WTC11 (cell line): ENCODE results near the gene BTBD2. TPM values are rescaled to one million over a fixed set of nuclear protein-coding genes. Genes with fewer than 3 reads are reported as not detected.

ENCODE experiments used
- ATAC-seq: fragments of 200-7000 bp; cut with Tn5 transposase; 2 replicates; pipeline ENCODE4 v1.10.0; 2021; ENCODE audit warnings: mild to moderate bottlenecking, moderate library complexity
- CTCF ChIA-PET: fragments of 300-600 bp; sonication (Branson Sonifier 250); formaldehyde crosslinking; loops from one replicate; lab custom pipeline; 2021; ENCODE audit warnings: antibody characterized with exemption; lab: Charles Lee
- POLR2A ChIA-PET: fragments of 350-600 bp; sonication (Branson Sonifier 250); formaldehyde crosslinking; loops from one replicate; lab custom pipeline; 2021; ENCODE audit warnings: antibody characterized with exemption; lab: Charles Lee
- DNase-seq: peaks from one replicate; pipeline ENCODE4 v3.0.0; 2021; ENCODE audit warnings: low spot score
- H3K27ac Mint-ChIP-seq: 2 replicates; pipeline ENCODE4 v1.8.0; 2021; ENCODE audit warnings: mixed read lengths
- H3K27me3 Mint-ChIP-seq: 2 replicates; pipeline ENCODE4 v1.8.0; 2021; ENCODE audit warnings: low read depth, mild to moderate bottlenecking, moderate library complexity, mixed read lengths
- H3K36me3 Mint-ChIP-seq: 2 replicates; pipeline ENCODE4 v1.8.0; 2021; ENCODE audit warnings: mixed read lengths
- H3K4me1 Mint-ChIP-seq: 2 replicates; pipeline ENCODE4 v1.8.0; 2022; ENCODE audit warnings: mixed read lengths
- H3K4me3 Mint-ChIP-seq: 2 replicates; pipeline ENCODE4 v1.8.0; 2021; ENCODE audit warnings: mild to moderate bottlenecking, moderate library complexity, mixed read lengths
- H3K9me3 Mint-ChIP-seq: 2 replicates; pipeline ENCODE4 v1.8.0; 2021; ENCODE audit warnings: mixed read lengths
- EMX1 ChIP-seq: fragments of 250-450 bp; sonication (Bioruptor Pico); IDR thresholded peaks from 2 replicates; pipeline ENCODE4 v1.8.0; 2021; ENCODE audit warnings: mild to moderate bottlenecking
- FOXK1 ChIP-seq: sonication (generic); formaldehyde crosslinking; IDR thresholded peaks from 2 replicates; pipeline ENCODE4 v1.8.0; 2022; ENCODE audit warnings: mild to moderate bottlenecking, moderate library complexity, missing genetic modification reagents
- JUN ChIP-seq: sonication (generic); formaldehyde crosslinking; IDR thresholded peaks from 2 replicates; pipeline ENCODE4 v1.8.0; 2023; ENCODE audit warnings: mild to moderate bottlenecking, missing genetic modification reagents
- NFATC4 ChIP-seq: fragments of 250-450 bp; sonication (Bioruptor Pico); IDR thresholded peaks from 2 replicates; pipeline ENCODE4 v1.9.0; 2021; ENCODE audit warnings: mild to moderate bottlenecking
- NR2C2 ChIP-seq: sonication (generic); formaldehyde crosslinking; IDR thresholded peaks from 2 replicates; pipeline ENCODE4 v1.8.0; 2022; ENCODE audit warnings: mild to moderate bottlenecking, missing genetic modification reagents
- SMAD3 ChIP-seq: sonication (generic); formaldehyde crosslinking; IDR thresholded peaks from 2 replicates; pipeline ENCODE4 v1.8.0; 2022; ENCODE audit warnings: missing genetic modification reagents, mild to moderate bottlenecking, borderline replicate concordance
- SMAD4 ChIP-seq: sonication (generic); formaldehyde crosslinking; IDR thresholded peaks from 2 replicates; pipeline ENCODE4 v1.8.0; 2022; ENCODE audit warnings: mild to moderate bottlenecking, missing genetic modification reagents
- TCF7 ChIP-seq: sonication (generic); formaldehyde crosslinking; IDR thresholded peaks from 2 replicates; pipeline ENCODE4 v1.8.0; 2022; ENCODE audit warnings: mild to moderate bottlenecking, low read depth, missing genetic modification reagents, moderate library complexity
- ZNF423 ChIP-seq: fragments of 250-450 bp; sonication (Bioruptor Pico); IDR thresholded peaks from 2 replicates; pipeline ENCODE4 v2.1.2; 2022; ENCODE audit warnings: mild to moderate bottlenecking, moderate library complexity
- total RNA-seq: library from RNA; stranded (reverse); gene quantifications from 3 replicates; pipeline ENCODE4 v1.2.3, GENCODE V29; 2021
- TF ChIP-seq, protein P1 (sequence below): fragments of 250-450 bp; sonication (Bioruptor Pico); IDR thresholded peaks from 2 replicates; pipeline ENCODE4 v2.1.2; 2022; ENCODE audit warnings: mild to moderate bottlenecking, moderate library complexity
- TF ChIP-seq, protein P2 (sequence below): fragments of 200-600 bp; IDR thresholded peaks from 2 replicates; pipeline ENCODE4 v1.8.0; 2022; ENCODE audit warnings: antibody characterized with exemption
- TF ChIP-seq, protein P3 (sequence below): sonication (generic); formaldehyde crosslinking; conservative IDR thresholded peaks from 2 replicates; pipeline ENCODE4 v1.8.1; 2023; ENCODE audit warnings: mild to moderate bottlenecking, low read depth, missing genetic modification reagents, moderate library complexity
- TF ChIP-seq, protein P4 (sequence below): sonication (generic); formaldehyde crosslinking; IDR thresholded peaks from 2 replicates; pipeline ENCODE4 v1.8.0; 2022; ENCODE audit warnings: mild to moderate bottlenecking, missing genetic modification reagents
- TF ChIP-seq, protein P5 (sequence below): fragments of 250-450 bp; sonication (Bioruptor Pico); IDR thresholded peaks from 2 replicates; pipeline ENCODE4 v1.9.0; 2021; ENCODE audit warnings: moderate library complexity, mild to moderate bottlenecking, inconsistent platforms, borderline replicate concordance
- TF ChIP-seq, protein P6 (sequence below): fragments of 250-450 bp; sonication (Bioruptor Pico); IDR thresholded peaks from 2 replicates; pipeline ENCODE4 v1.9.0; 2021; ENCODE audit warnings: mild to moderate bottlenecking, borderline replicate concordance
- TF ChIP-seq, protein P7 (sequence below): sonication (generic); formaldehyde crosslinking; IDR thresholded peaks from 2 replicates; pipeline ENCODE4 v1.8.1; 2022; ENCODE audit warnings: mild to moderate bottlenecking, missing genetic modification reagents, moderate library complexity, borderline replicate concordance
- TF ChIP-seq, protein P8 (sequence below): sonication (generic); formaldehyde crosslinking; IDR thresholded peaks from 2 replicates; pipeline ENCODE4 v1.8.0; 2022; ENCODE audit warnings: mild to moderate bottlenecking, missing genetic modification reagents

BTBD2 gene
- total RNA-seq, 1 experiment from 2014 or later, result 106 TPM

DNA sequence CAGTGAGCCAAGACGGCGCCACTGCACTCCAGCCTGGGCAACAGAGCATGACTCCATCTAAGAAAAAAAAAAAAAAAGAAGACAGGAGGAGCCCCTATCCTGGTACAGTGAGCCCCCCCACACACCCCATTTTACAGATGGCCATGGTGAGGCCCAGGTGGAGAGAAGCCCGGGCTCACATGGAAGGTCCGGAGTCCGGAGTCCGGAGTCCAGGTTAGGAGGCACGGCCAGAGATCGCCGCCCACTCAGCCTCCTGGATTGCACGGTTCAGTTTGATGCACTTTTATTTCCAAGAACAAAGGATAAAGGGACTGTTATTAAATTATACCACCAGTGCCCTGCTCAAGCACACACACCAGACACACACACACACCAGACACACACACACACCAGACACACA, 11.3 kb upstream of the BTBD2 start:
- Mint-ChIP-seq H3K4me3 (no peak overlapping the region), H3K4me1 (peaks cover 4% of the 10 kb centered on the region), H3K27ac (no peak overlapping the region), H3K36me3 (peaks cover 10% of the 10 kb centered on the region), H3K27me3 (peaks cover 13% of the 10 kb centered on the region), H3K9me3 (peaks cover 9% of the 10 kb centered on the region; the same call in 1 of the 2 replicates)
- TF ChIP-seq FOXK1 (no peak), SMAD4 (CRISPR knock-in tag) (no peak), ZNF423 (CRISPR knock-in tag) (no peak), TCF7 (CRISPR knock-in tag) (no peak)
- TF ChIP-seq, protein P1, sequence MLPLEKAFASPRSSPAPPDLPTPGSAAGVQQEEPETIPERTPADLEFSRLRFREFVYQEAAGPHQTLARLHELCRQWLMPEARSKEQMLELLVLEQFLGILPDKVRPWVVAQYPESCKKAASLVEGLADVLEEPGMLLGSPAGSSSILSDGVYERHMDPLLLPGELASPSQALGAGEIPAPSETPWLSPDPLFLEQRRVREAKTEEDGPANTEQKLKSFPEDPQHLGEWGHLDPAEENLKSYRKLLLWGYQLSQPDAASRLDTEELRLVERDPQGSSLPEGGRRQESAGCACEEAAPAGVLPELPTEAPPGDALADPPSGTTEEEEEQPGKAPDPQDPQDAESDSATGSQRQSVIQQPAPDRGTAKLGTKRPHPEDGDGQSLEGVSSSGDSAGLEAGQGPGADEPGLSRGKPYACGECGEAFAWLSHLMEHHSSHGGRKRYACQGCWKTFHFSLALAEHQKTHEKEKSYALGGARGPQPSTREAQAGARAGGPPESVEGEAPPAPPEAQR (CRISPR knock-in tag), result no peak
- TF ChIP-seq, protein P2, sequence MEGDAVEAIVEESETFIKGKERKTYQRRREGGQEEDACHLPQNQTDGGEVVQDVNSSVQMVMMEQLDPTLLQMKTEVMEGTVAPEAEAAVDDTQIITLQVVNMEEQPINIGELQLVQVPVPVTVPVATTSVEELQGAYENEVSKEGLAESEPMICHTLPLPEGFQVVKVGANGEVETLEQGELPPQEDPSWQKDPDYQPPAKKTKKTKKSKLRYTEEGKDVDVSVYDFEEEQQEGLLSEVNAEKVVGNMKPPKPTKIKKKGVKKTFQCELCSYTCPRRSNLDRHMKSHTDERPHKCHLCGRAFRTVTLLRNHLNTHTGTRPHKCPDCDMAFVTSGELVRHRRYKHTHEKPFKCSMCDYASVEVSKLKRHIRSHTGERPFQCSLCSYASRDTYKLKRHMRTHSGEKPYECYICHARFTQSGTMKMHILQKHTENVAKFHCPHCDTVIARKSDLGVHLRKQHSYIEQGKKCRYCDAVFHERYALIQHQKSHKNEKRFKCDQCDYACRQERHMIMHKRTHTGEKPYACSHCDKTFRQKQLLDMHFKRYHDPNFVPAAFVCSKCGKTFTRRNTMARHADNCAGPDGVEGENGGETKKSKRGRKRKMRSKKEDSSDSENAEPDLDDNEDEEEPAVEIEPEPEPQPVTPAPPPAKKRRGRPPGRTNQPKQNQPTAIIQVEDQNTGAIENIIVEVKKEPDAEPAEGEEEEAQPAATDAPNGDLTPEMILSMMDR, result no peak
- TF ChIP-seq, protein P3, sequence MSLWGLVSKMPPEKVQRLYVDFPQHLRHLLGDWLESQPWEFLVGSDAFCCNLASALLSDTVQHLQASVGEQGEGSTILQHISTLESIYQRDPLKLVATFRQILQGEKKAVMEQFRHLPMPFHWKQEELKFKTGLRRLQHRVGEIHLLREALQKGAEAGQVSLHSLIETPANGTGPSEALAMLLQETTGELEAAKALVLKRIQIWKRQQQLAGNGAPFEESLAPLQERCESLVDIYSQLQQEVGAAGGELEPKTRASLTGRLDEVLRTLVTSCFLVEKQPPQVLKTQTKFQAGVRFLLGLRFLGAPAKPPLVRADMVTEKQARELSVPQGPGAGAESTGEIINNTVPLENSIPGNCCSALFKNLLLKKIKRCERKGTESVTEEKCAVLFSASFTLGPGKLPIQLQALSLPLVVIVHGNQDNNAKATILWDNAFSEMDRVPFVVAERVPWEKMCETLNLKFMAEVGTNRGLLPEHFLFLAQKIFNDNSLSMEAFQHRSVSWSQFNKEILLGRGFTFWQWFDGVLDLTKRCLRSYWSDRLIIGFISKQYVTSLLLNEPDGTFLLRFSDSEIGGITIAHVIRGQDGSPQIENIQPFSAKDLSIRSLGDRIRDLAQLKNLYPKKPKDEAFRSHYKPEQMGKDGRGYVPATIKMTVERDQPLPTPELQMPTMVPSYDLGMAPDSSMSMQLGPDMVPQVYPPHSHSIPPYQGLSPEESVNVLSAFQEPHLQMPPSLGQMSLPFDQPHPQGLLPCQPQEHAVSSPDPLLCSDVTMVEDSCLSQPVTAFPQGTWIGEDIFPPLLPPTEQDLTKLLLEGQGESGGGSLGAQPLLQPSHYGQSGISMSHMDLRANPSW (CRISPR knock-in tag), result no peak
- TF ChIP-seq, protein P4, sequence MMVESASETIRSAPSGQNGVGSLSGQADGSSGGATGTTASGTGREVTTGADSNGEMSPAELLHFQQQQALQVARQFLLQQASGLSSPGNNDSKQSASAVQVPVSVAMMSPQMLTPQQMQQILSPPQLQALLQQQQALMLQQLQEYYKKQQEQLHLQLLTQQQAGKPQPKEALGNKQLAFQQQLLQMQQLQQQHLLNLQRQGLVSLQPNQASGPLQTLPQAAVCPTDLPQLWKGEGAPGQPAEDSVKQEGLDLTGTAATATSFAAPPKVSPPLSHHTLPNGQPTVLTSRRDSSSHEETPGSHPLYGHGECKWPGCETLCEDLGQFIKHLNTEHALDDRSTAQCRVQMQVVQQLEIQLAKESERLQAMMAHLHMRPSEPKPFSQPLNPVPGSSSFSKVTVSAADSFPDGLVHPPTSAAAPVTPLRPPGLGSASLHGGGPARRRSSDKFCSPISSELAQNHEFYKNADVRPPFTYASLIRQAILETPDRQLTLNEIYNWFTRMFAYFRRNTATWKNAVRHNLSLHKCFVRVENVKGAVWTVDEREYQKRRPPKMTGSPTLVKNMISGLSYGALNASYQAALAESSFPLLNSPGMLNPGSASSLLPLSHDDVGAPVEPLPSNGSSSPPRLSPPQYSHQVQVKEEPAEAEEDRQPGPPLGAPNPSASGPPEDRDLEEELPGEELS (CRISPR knock-in tag), result no peak
- ChIA-PET CTCF (no interaction called here), POLR2A (no interaction called here)
- ATAC-seq (no peak), DNase-seq (no peak)

DNA sequence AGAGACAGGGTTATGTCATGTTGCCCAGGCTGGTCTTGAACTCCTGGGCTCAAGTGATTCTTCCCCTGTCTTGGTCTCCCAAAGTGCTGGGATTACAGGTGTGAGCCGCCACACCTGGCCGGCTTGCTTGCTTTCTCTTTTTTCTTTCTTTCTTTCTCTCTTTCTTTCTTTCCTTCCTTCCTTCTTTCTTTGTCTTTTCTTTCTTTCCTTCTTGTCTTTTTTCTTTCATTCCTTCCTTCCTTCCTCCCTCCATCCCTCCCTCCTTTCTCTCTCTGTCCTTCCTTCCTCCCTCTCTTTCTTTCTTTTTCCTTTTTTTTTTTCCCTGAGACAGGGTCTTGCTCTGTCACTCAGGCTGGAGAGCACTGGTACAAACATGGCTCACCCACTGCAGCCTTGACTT, 6.8 kb upstream of the BTBD2 start:
- no peak for ATAC-seq
- Mint-ChIP-seq H3K27ac (no peak overlapping the region), H3K27me3 (peaks cover 17% of the 10 kb centered on the region), H3K36me3 (peaks cover 10% of the 10 kb centered on the region), H3K9me3 (peaks cover 9% of the 10 kb centered on the region; the same call in 1 of the 2 replicates), H3K4me3 (no peak overlapping the region), H3K4me1 (no peaks in the 10 kb centered on the region)
- no peak for DNase-seq
- POLR2A ChIA-PET, result no interaction called here
- CTCF ChIA-PET, result interaction anchor here (0.7 kb wide), 1 partner anchor 73 kb away, joined by 3 read pairs; no protein-coding TSS in a partner anchor
- TF ChIP-seq, protein P5, sequence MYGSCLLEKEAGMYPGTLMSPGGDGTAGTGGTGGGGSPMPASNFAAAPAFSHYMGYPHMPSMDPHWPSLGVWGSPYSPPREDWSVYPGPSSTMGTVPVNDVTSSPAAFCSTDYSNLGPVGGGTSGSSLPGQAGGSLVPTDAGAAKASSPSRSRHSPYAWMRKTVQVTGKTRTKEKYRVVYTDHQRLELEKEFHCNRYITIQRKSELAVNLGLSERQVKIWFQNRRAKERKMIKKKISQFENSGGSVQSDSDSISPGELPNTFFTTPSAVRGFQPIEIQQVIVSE (CRISPR knock-in tag), result no peak
- TF ChIP-seq NFATC4 (CRISPR knock-in tag) (no peak), SMAD3 (no peak), JUN (CRISPR knock-in tag) (no peak), NR2C2 (CRISPR knock-in tag) (no peak), EMX1 (CRISPR knock-in tag) (no peak)
- TF ChIP-seq, protein P6, sequence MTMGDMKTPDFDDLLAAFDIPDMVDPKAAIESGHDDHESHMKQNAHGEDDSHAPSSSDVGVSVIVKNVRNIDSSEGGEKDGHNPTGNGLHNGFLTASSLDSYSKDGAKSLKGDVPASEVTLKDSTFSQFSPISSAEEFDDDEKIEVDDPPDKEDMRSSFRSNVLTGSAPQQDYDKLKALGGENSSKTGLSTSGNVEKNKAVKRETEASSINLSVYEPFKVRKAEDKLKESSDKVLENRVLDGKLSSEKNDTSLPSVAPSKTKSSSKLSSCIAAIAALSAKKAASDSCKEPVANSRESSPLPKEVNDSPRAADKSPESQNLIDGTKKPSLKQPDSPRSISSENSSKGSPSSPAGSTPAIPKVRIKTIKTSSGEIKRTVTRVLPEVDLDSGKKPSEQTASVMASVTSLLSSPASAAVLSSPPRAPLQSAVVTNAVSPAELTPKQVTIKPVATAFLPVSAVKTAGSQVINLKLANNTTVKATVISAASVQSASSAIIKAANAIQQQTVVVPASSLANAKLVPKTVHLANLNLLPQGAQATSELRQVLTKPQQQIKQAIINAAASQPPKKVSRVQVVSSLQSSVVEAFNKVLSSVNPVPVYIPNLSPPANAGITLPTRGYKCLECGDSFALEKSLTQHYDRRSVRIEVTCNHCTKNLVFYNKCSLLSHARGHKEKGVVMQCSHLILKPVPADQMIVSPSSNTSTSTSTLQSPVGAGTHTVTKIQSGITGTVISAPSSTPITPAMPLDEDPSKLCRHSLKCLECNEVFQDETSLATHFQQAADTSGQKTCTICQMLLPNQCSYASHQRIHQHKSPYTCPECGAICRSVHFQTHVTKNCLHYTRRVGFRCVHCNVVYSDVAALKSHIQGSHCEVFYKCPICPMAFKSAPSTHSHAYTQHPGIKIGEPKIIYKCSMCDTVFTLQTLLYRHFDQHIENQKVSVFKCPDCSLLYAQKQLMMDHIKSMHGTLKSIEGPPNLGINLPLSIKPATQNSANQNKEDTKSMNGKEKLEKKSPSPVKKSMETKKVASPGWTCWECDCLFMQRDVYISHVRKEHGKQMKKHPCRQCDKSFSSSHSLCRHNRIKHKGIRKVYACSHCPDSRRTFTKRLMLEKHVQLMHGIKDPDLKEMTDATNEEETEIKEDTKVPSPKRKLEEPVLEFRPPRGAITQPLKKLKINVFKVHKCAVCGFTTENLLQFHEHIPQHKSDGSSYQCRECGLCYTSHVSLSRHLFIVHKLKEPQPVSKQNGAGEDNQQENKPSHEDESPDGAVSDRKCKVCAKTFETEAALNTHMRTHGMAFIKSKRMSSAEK (CRISPR knock-in tag), result no peak
- TF ChIP-seq, protein P7, sequence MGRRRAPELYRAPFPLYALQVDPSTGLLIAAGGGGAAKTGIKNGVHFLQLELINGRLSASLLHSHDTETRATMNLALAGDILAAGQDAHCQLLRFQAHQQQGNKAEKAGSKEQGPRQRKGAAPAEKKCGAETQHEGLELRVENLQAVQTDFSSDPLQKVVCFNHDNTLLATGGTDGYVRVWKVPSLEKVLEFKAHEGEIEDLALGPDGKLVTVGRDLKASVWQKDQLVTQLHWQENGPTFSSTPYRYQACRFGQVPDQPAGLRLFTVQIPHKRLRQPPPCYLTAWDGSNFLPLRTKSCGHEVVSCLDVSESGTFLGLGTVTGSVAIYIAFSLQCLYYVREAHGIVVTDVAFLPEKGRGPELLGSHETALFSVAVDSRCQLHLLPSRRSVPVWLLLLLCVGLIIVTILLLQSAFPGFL (CRISPR knock-in tag), result no peak
- TF ChIP-seq, protein P8, sequence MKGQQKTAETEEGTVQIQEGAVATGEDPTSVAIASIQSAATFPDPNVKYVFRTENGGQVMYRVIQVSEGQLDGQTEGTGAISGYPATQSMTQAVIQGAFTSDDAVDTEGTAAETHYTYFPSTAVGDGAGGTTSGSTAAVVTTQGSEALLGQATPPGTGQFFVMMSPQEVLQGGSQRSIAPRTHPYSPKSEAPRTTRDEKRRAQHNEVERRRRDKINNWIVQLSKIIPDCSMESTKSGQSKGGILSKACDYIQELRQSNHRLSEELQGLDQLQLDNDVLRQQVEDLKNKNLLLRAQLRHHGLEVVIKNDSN, result no peak
